Muscle of back (tissue), 13 donors: ENCODE measurements around the gene FNDC3B. TPM values are rescaled to one million over a fixed set of nuclear protein-coding genes. Genes with fewer than 3 reads are reported as not detected.
"Not testable (repeated sequence)": the region's sequence is repeated elsewhere in the genome, so short reads cannot be mapped to it uniquely, and the experiment has no call there.

ENCODE experiments used
- DNase-seq, 3 donors: peaks; one replicate each; pipeline versions ENCODE4 v3.0.0 to v3.0.0-alpha.2; 2013
- long read RNA-seq, 9 donors: transcript quantifications; one replicate each; lab custom pipeline, GENCODE V29; 2026
- polyA plus RNA-seq, 10 donors: library from polyadenylated mRNA; unstranded; fragments of 120-200 nt; gene quantifications; one replicate each; pipeline ENCODE4 v1.2.1, GENCODE V29; 2013; ENCODE audit not compliant: insufficient read length in 10 of 10

Gene FNDC3B
- polyA plus RNA-seq = 10 to 100 TPM; 53.2 to 77.3 (median 67.4) TPM
- long read RNA-seq, donor 1, full-length matches to known transcripts = 1 of 9 reads
- long read RNA-seq, donor 1, partial matches to known transcripts = 8 of 9 reads
- long read RNA-seq, donor 1, other reads (novel, unspliced or antisense) = 0 of 9 reads
- long read RNA-seq, donor 2, full-length matches to known transcripts = 8 of 14 reads
- long read RNA-seq, donor 2, partial matches to known transcripts = 6 of 14 reads
- long read RNA-seq, donor 2, other reads (novel, unspliced or antisense) = 0 of 14 reads
- long read RNA-seq, donor 3 = 0 reads
- long read RNA-seq, donor 4, full-length matches to known transcripts = 2 of 2 reads
- long read RNA-seq, donor 4, partial matches to known transcripts = 0 of 2 reads
- long read RNA-seq, donor 4, other reads (novel, unspliced or antisense) = 0 of 2 reads
- long read RNA-seq, donor 5, full-length matches to known transcripts = 6 of 45 reads
- long read RNA-seq, donor 5, partial matches to known transcripts = 39 of 45 reads
- long read RNA-seq, donor 5, other reads (novel, unspliced or antisense) = 0 of 45 reads
- long read RNA-seq, donor 6, full-length matches to known transcripts = 3 of 15 reads
- long read RNA-seq, donor 6, partial matches to known transcripts = 12 of 15 reads
- long read RNA-seq, donor 6, other reads (novel, unspliced or antisense) = 0 of 15 reads
- long read RNA-seq, donor 7, full-length matches to known transcripts = 5 of 21 reads
- long read RNA-seq, donor 7, partial matches to known transcripts = 16 of 21 reads
- long read RNA-seq, donor 7, other reads (novel, unspliced or antisense) = 0 of 21 reads
- long read RNA-seq, donor 8, full-length matches to known transcripts = 3 of 9 reads
- long read RNA-seq, donor 8, partial matches to known transcripts = 6 of 9 reads
- long read RNA-seq, donor 8, other reads (novel, unspliced or antisense) = 0 of 9 reads
- long read RNA-seq, donor 9 = 0 reads

DNA sequence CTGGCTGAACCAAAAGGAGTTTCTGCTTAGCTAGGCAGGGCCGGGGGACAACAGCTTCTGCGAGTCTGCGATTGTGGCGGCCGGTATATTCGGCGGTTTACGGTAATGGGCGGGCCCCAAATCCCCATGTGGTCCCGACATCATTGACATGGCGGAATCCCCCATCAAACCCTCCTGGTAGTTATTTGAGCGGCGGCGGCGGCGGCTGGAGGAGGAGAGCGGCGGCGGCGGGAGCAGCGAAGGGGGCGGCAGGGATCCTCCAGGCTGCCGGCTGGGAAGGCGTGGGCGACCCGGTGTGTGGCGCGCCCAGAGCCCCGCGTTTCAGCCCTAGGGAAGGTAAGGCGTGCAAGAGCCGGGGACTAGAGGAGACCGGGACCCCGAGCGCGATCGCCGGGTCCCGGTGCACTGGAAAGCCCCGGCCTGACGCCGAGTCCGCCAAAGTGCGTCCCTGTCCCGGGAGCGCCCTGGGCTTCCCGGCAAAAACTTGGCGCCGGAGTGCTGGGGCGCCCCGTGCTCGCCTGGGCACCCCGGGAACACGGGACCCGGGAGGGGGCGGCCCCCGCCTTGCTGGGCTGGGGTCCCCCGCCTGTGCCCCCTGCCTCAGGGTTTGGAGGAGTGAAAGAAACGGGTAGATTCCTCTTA, at the start of gene FNDC3B:
Gene FNDC3B (plus strand): TSS at position 143 of the 642 bp plus-strand sequence. CDS start 72,902 bp downstream, outside the sequence.
- peak; percentile 94 to 99 (median 97) for DNase-seq

DNA sequence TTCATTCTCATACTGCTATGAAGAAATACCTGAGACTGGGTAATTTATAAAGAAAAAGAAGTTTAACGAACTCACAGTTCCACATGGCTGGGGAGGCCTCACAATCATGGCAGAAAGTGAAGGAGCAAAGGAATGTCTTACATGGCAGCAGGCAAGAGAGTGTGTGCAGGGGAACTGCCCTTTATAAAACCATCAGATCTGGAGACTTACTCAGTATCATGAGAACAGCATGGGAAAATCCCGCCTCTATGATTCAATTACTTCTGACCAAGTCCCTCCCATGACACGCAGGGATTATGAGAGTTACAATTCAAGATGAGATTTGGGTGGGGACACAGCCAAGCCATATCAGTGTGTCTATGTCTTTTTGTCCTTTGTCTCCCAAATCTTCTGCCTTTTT, 49.1 kb upstream of the FNDC3B start:
- DNase-seq = not testable (repeated sequence)

DNA sequence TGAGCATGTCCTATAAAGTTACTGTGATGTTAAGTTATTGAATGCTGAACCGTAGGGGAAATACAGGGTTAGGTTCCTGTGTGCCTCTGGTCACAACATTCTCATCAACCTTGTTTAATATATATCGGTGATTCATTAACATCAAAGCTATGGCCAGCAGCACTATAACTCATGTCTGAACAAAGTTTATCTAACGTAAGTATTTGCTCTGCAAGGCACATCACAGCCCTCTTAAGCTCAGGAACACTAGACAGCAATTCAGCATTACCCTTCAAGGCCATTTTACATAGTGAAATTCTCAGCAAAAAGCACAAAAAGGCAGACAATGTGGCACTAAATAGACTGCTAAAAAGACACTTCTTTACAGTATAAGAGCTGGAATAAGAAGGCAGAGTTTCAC, 48.2 kb upstream of the FNDC3B start:
- DNase-seq = no peak

DNA sequence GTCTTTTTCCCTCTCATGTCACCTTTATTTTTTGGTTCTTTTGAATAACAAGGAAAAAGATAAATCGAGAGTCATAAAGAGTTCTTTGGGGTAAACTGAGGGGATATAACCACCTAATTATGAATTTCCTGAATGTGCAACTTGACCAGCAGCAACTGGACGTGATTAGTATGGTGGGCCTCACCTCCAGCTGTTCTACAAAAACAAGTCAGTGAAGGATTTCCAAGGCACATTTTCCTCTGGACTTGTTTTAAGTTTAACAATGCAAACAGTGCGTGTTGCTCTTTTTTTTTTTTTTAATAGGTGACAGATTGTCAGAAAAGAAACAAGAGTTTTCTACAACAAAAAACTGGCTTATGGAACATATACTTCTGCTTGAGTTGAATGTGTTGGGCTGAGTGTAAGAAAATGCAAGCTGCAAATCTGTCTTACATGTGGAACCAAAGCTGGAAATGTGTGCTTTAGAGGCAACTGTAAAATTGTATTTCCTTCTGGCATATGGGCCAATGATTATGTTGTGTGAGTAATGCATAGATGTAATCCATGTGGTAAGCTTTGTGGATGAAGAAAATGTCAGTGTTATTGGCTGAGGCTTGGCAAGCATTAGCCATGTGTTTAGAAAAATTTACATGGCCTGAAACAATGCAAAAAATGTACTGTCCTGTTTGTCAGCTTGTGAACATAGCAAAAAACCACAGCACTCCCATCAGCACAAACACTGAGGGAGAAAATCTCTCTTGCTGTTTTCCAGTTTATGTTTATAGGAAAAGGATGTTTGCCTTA, 44.5 kb upstream of the FNDC3B start:
- DNase-seq = peak in 2 of 3 donors; percentile 69 to 88

DNA sequence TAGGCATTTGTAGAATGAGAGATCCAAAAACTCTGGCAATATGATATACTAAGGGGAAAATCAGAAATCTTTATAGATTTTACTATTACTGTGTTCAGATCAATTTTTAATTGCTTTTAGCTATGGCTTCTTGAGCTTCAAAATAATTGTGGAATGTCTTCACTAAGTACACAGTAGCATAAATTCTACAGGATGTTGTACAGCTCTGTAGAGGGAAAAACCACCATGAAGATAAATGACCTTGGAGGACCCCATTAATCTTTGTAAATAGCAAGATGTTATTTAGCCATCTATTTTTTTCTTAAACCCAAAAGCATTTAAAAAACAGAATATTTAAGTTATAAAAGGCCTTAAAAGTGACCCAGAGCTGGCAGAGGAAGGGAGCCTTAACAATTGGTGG, 43.9 kb upstream of the FNDC3B start:
- DNase-seq = no peak

DNA sequence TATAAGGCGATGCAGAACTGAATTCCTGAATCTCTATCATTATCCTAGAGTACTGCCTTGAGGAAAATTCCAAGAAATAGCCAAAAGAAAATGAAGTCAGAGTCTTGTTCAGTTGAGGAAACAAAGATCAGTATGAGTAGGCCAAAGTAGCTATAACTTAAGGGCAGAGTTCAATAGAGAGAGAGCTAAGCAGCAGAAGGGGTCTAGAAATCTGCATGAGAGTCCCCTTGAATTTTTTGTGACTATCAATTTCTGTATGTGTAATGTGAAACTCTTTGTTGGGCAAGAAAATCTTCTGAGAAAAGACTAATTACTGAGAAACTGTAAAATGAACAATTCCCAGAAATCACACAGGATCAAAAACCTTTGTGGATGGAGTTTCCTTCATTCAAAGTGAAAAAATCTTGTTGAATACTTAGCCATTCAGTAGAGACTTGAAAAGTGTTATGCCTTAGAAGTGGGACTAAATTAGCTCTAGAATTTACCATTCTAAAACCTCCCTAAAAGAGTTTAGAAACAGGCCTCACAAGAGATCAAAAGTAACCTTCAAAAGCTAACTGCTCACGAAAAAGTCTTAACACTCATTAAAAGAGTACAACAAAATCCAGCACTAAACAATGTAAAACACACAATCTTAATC, 43.1 kb upstream of the FNDC3B start:
- DNase-seq = no peak

DNA sequence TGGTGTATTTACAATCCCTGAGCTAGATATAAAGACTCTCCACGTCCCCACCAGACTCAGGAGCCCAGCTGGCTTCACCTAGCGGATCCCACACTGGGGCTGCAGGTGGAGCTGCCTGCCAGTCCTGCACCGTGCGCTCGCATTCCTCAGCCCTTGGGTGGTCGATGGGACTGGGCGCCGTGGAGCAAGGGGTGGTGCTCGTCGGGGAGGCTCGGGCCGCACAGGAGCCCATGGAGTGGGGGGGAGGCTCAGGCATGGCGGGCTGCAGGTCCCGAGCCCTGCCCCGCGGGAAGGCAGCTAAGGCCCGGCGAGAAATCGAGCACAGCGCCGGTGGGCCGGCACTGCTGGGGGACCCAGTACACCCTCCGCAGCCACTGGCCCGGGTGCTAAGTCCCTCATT, 40.6 kb upstream of the FNDC3B start:
- not testable (repeated sequence) for DNase-seq

DNA sequence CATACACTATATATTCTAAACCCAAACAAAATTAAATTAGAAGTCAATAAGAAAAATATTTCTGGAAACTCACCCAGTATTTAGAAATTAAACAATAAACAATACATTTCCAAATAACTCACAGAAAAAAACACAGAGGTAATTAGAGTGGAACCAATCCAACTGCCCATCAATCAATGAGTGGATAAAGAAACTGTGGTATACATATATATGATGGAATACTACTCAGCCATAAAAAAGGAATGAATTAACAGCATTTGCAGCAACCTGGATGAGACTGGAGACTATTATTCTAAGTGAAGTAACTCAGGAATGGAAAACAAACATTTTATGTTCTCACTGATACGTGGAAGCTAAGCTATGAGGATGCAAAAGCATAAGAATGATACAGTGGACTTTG, 37.8 kb upstream of the FNDC3B start:
- not testable (repeated sequence) for DNase-seq

DNA sequence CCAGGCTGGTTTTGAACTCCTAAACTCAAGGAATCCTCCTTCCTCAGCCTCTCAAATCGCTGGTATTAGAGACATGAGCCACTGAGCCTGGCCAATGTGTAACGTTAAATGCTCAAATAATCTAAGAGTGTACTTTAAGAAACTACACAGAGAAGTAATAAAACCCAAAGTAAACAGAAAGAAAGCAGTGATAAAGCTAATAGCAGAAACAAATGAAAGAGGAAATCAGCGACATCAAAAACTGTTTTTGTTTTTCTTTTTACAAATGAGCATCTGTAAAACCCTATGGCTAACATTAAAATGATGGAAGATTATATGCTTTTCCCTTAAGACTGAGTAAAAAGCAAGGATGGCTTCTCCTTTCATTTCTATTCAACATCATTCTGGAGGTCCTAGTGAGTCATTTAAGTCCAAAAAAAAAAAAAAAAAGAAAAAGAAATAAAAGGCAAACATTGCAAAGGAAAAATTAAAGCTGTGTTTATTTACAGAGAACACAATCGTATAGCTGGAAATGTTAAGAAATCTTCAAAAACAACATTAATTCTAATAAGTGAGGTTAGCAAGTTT, 36.8 kb upstream of the FNDC3B start:
- DNase-seq = no peak

DNA sequence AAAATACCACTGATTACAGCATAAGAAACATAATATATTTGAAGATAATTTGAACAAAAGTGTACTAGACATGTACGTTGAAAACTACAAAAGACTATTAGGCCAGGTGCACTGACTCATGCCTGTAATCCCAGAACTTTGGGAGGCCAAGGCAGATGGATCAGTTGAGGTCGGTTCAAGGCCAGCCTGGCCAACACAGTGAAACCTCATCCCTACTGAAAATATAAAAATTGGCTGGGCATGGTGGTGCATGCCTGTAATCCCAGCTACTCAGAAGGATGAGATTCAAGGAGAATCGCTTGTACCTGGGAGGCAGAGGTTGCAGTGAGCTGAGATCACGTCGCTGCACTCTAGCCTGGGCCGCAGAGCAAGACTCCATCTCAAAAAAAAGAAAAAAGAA, 36.2 kb upstream of the FNDC3B start:
- DNase-seq = no peak

DNA sequence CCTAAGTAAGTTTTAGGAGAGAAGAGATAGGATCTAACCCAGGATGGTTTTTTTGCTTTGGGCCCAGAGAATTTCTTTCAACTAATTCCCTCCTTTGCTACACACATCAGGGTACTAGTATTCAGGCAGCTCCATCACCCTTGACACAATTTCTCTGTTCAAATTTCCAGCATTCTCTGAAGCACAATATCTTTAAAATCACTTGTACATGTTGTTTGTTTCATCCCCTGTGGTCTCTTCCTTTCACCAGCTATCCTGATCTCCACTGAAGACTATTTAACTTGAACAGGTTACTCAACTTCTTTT, 32.4 kb upstream of the FNDC3B start:
- DNase-seq = peak in 1 of 3 donors; percentile 10

DNA sequence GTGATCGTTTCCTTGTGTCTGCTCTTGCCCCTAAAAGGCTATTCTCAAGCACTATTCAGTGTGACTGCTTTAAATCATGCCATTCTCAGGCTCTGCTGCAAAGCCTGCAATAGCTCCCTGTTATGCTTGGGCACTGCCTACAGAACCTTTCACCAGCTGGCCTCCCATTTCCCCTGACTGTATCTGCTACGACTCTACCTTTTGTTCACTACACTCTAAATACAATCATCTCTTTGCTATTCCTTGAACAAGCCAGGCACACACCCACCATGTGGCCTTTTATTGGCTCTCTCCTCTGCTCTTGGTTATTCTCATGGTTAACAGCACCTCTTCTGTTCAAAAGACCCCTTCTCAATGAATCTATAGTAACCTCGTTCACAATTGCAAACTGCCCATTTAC, 29.6 kb upstream of the FNDC3B start:
- no peak for DNase-seq

DNA sequence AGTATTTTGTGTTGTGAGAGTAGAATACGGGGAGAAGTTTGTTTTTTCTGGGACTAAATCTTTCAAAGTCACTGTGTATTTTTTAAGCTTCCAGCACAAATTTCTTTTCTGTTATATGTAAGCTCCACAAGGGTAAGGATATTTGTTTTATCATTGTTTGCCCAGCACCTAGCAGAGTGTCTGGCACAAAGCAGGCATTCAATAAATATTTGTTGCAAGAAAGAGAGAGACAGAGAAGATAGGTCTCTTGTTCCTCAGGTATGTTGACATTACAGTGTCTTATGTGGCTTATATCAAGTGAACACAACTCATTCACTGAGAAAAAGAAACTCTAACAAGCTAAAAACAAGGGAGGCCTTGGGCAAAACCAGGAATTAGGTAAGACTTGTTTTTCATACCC, 26.6 kb upstream of the FNDC3B start:
- DNase-seq = no peak

DNA sequence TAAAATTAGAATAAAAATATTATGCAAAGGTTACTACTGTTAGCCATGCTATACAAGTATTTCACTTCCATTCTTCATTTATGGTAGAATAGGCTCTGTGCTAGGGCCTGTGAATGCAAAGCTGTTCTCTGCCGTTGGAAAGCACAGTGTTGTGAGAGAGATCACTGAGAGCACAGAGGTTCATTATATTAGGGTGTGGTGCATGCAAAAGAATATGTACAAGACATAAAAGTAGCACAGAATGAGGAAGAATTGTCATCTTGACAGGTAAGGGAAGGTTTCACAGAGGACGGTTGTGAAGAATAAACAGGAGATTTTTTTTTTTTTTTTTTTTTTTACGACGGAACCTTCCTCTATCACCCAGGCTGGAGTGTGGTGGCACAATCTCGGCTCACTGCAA, 25.2 kb upstream of the FNDC3B start:
- DNase-seq = no peak

DNA sequence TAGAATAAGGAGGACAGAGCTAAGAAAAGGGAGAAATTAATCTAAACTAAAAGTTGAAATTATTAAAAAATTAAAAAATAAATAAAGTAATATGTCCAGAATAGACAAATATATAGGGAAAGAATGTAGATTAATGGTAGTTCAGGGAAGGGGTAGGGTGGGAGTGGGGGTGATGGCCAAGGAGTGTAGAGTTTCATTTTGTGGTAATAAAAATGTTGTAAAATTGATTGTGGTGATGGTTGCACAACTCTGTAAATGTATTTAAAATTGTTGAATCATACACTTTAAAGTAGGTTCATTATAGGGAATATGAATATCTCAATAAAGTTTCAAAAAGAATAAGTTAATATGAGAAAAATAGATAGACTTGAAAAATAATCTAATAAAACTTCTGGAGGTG, 21.0 kb upstream of the FNDC3B start:
- no peak for DNase-seq

DNA sequence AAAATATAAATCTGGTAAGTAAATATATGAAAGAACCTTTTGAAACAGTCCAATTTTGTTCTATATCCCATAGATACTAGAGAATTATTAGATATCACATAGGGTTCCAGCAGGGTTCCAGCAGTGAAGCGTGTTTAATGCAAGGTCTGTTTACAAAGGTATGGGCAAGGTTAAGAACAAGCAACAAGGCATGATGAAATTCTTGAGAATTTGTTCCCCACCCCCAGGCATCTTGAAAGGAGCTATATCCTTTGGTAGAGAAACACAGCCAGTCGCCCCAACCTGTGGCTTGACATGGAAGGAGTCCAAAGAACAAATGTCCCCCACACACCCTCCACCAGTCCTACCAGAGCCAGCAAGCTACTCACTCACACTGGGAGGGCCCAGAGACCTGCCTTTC, 18.6 kb upstream of the FNDC3B start:
- no peak for DNase-seq

DNA sequence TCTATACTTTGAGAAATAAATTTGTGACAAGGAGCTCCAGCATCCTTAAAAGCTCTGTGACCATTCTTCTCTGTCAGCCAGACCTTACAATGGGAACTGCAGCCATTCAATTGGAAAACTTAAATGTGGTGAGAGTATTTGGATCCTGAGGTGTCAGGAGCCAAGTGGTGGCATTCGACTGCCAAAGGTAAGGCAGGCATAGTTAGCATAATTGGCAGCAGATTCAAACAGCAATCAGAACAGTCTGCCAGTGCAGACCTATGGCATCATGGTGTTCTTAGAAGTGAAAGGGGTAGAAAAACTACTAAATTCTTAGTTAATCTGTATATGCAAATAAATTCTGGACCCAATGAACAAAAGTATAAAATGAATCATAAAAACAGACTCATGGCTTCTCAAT, 18.2 kb upstream of the FNDC3B start:
- no peak for DNase-seq

DNA sequence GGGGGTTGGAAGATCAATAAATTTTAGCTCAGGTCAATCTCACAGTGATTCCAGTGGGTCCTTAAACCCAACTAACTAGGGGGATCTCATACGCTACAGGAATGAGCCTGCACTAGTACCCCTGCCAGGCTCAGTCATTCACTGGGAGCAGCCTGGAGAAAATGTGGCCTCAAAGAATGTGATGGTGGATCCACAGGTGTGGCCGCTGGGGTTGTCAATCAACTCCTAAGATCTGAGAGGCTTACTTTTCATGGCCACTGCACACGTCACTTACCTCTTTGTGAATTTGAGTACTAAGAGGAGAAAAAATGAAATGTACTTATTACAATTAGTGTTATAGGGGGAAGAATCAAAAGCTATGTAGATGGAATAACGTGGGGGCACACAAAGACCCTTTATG, 17.5 kb upstream of the FNDC3B start:
- no peak for DNase-seq

DNA sequence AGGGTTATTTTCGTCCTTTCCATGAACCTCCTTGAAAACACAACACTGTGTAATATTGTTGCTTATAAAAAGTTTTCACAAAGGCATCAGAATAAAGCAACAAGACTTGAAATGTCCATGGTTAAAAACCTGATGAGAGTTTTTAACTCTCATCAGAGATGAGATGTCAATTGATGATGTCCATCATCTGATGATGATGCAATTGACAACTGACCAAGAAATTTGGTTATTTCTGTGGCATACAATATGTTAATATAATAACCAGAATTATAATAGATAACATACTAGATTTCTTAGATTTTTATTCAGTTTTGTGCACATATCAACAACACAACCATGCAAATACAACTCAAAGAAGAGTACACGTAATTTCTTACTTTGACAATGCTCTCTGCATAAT, 15.5 kb upstream of the FNDC3B start:
- DNase-seq = no peak

DNA sequence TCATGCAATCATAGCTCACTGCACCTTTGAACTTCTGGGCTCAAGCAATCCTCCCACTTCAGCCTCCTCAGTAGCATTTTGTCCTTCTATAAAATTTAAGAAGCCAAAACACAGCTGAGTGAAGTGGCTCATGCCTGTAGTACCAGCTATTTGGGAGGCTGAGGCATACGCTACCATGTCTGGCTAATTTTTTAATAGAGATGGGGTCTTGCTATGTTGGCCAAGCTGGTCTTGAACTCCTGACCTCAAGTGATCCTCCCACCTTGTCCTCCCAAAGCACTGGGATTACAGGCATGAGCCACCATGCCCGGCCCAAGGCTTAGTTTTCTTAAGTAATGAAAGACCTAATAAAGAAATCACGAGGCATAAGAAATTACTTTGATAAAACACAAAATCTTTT, 14.7 kb upstream of the FNDC3B start:
- no peak for DNase-seq
